Neuronal stem cell (in vitro differentiated cells): Measurements from ENCODE around the gene NFXL1.

Experiments
- DNase-seq: peaks from one replicate; pipeline ENCODE4 v3.0.0-alpha.2; 2013; ENCODE audit warnings: low spot score
- H2AFZ ChIP-seq: one replicate; pipeline ENCODE4 v1.6.1; 2013; ENCODE audit warnings: mild to moderate bottlenecking, low read length, inconsistent platforms
- H2AK5ac ChIP-seq: 2 replicates; pipeline ENCODE4 v1.6.1; 2013; ENCODE audit warnings: low read depth, mild to moderate bottlenecking, inconsistent platforms, low read length, moderate library complexity, mixed read lengths
- H2BK120ac ChIP-seq: 2 replicates; pipeline ENCODE4 v1.6.1; 2013; ENCODE audit warnings: low read depth, mild to moderate bottlenecking, inconsistent platforms, low read length, moderate library complexity, mixed read lengths
- H2BK12ac ChIP-seq: one replicate; pipeline ENCODE4 v1.6.1; 2013; ENCODE audit warnings: low read length, inconsistent platforms
- H2BK15ac ChIP-seq: 2 replicates; pipeline ENCODE4 v1.6.1; 2013; ENCODE audit warnings: mild to moderate bottlenecking, low read length, inconsistent platforms, mixed read lengths
- H2BK5ac ChIP-seq: one replicate; pipeline ENCODE4 v1.6.1; 2013; ENCODE audit warnings: inconsistent platforms, mild to moderate bottlenecking, low read length, moderate library complexity
- H3K14ac ChIP-seq: one replicate; pipeline ENCODE4 v1.6.1; 2013; ENCODE audit warnings: low read length, inconsistent platforms
- H3K18ac ChIP-seq: 2 replicates; pipeline ENCODE4 v1.6.1; 2013; ENCODE audit warnings: low read length, inconsistent platforms
- H3K23ac ChIP-seq: 2 replicates; pipeline ENCODE4 v1.6.1; 2013; ENCODE audit warnings: low read depth, mild to moderate bottlenecking, mixed read lengths, low read length, inconsistent platforms; ENCODE audit not compliant: poor library complexity
- H3K27ac ChIP-seq: replicated peaks from 3 replicates; pipeline ENCODE4 v1.5.1; 2013; ENCODE audit warnings: low read length, inconsistent platforms
- H3K27me3 ChIP-seq, 3 experiments: 2 replicates each; pipeline ENCODE4 v1.6.1; 2013; ENCODE audit warnings: low read length in 3 of 3, mild to moderate bottlenecking in 2 of 3, inconsistent platforms in 1 of 3, low read depth in 1 of 3, mixed read lengths in 1 of 3, moderate library complexity in 1 of 3; ENCODE audit not compliant: control insufficient read depth in 3 of 3, insufficient read depth in 3 of 3
- H3K36me3 ChIP-seq, 2 donors: replicated peaks in 1 of 2; 2 replicates each; pipeline ENCODE4 v1.6.1; 2013; ENCODE audit warnings: low read length in 2 of 2; ENCODE audit not compliant: control insufficient read depth in 2 of 2, insufficient read depth in 2 of 2
- H3K4ac ChIP-seq: 2 replicates; pipeline ENCODE4 v1.6.1; 2013; ENCODE audit warnings: inconsistent platforms, mild to moderate bottlenecking, low read length, moderate library complexity
- H3K4me1 ChIP-seq, 2 donors: 1 replicate in 1 of 2; 2 replicates in 1 of 2; pipeline ENCODE4 v1.6.1; 2013; ENCODE audit warnings: low read length in 2 of 2, low read depth in 1 of 2; ENCODE audit not compliant: control insufficient read depth in 2 of 2, insufficient read depth in 1 of 2
- H3K4me2 ChIP-seq: one replicate; pipeline ENCODE4 v1.6.1; 2013; ENCODE audit warnings: mild to moderate bottlenecking, low read length, inconsistent platforms; ENCODE audit not compliant: insufficient read depth, poor library complexity, severe bottlenecking
- H3K4me3 ChIP-seq, 2 donors: 2 replicates each; pipeline ENCODE4 v1.5.1; 2013; ENCODE audit warnings: low read length in 2 of 2, mild to moderate bottlenecking in 2 of 2, inconsistent platforms in 1 of 2, moderate library complexity in 1 of 2
- H3K79me1 ChIP-seq: one replicate; pipeline ENCODE4 v1.6.1; 2013; ENCODE audit warnings: low read depth, mild to moderate bottlenecking, inconsistent platforms, low read length, moderate library complexity
- H3K9ac ChIP-seq: one replicate; pipeline ENCODE4 v1.6.1; 2013; ENCODE audit warnings: mild to moderate bottlenecking, low read depth, low read length, inconsistent platforms; ENCODE audit not compliant: poor library complexity
- H3K9me3 ChIP-seq, 2 donors: replicated peaks in 1 of 2; 2 replicates each; pipeline versions ENCODE3 to v1.6.1; 2013; ENCODE audit warnings: low read length in 2 of 2, mild to moderate bottlenecking in 2 of 2, inconsistent platforms in 1 of 2, low read depth in 1 of 2, mixed read lengths in 1 of 2, moderate library complexity in 1 of 2; ENCODE audit not compliant: control insufficient read depth in 2 of 2, insufficient read depth in 1 of 2
- H4K8ac ChIP-seq: one replicate; pipeline ENCODE4 v1.6.1; 2013; ENCODE audit warnings: low read depth, mild to moderate bottlenecking, inconsistent platforms, low read length, moderate library complexity
- H4K91ac ChIP-seq: one replicate; pipeline ENCODE4 v1.6.1; 2013; ENCODE audit warnings: low read length, low read depth, mild to moderate bottlenecking, inconsistent platforms; ENCODE audit not compliant: poor library complexity
- WGBS, 2 donors: extraction: QIAGEN DNeasy Blood & Tissue Kit; methylation state at CpG; one replicate each; pipeline ENCODE4 v1.1.7; 2013; ENCODE audit warnings: missing lambda C conversion rate in 2 of 2, mixed read lengths in 1 of 2; ENCODE audit not compliant: insufficient read length in 2 of 2, insufficient replicate concordance in 1 of 2; ENCODE audit errors: extremely low coverage in 2 of 2; 5-methylcytosine and 5-hydroxymethylcytosine counted together

NFXL1 gene

GRCh38 chr4:47852136-47852535 lies 62.2 kb downstream of the NFXL1 start:
- H4K91ac ChIP-seq: no peak overlapping the region
- H3K14ac ChIP-seq: no peak overlapping the region
- no peak overlapping the region for H3K9ac ChIP-seq
- no peak overlapping the region for H2BK12ac ChIP-seq
- no peaks in the 10 kb centered on the region for H3K4me1 ChIP-seq
- no peak for DNase-seq
- H3K27me3 ChIP-seq: no peaks in the 10 kb centered on the region
- peaks cover 2% of the 10 kb centered on the region for H3K79me1 ChIP-seq
- H2BK15ac ChIP-seq: no peak overlapping the region
- H3K4me3 ChIP-seq: no peak overlapping the region
- no peaks in the 10 kb centered on the region for H3K9me3 ChIP-seq
- H3K36me3 ChIP-seq: peaks cover 0 to 36% of the 10 kb centered on the region in 2 donors
- H3K4ac ChIP-seq: no peak overlapping the region
- H3K23ac ChIP-seq: no peak overlapping the region
- no CpG with 5 or more reads among the region's 1 CpG for WGBS, 2 donors
- H3K18ac ChIP-seq: no peak overlapping the region
- no peak overlapping the region for H2BK120ac ChIP-seq
- H3K4me2 ChIP-seq: no peak overlapping the region
- no peak overlapping the region for H2AFZ ChIP-seq
- H2AK5ac ChIP-seq: no peak overlapping the region
- no peak overlapping the region for H4K8ac ChIP-seq
- no peak overlapping the region for H3K27ac ChIP-seq
- no peak overlapping the region for H2BK5ac ChIP-seq

- no CpG with 5 or more reads among the region's 1 CpG for WGBS, 2 donors
- Histone ChIP-seq H3K27me3 (no peaks in the 10 kb centered on the region), H2BK12ac (no peak overlapping the region), H2BK120ac (no peak overlapping the region), H3K4me1 (no peaks in the 10 kb centered on the region), H3K36me3 (peaks cover 0 to 37% of the 10 kb centered on the region in 2 donors), H3K27ac (no peak overlapping the region), H2BK5ac (no peak overlapping the region), H3K9me3 (no peaks in the 10 kb centered on the region), H4K91ac (no peak overlapping the region), H3K14ac (no peak overlapping the region), H2BK15ac (no peak overlapping the region), H3K4me3 (no peak overlapping the region), H3K79me1 (no peaks in the 10 kb centered on the region), H3K4ac (no peak overlapping the region), H4K8ac (no peak overlapping the region), H3K18ac (no peak overlapping the region), H3K9ac (no peak overlapping the region), H3K4me2 (no peak overlapping the region), H3K23ac (no peak overlapping the region), H2AK5ac (no peak overlapping the region), H2AFZ (no peak overlapping the region)
- DNase-seq: no peak
Measured at GRCh38 chr4:47849466-47849865, 64.9 kb downstream of the NFXL1 start.

- H3K4ac ChIP-seq: no peak overlapping the region
- WGBS, 2 donors: no CpG with 5 or more reads among the region's 2 CpGs
Measured at GRCh38 chr4:47848041-47848440, 66.3 kb downstream of the NFXL1 start.

GRCh38 chr4:47842985-47843384 lies 71.4 kb downstream of the NFXL1 start:
- Histone ChIP-seq H3K36me3 (peaks cover 0 to 28% of the 10 kb centered on the region in 2 donors), H3K79me1 (no peaks in the 10 kb centered on the region), H3K18ac (no peak overlapping the region), H3K4me3 (no peak overlapping the region), H3K27ac (no peak overlapping the region), H3K14ac (no peak overlapping the region), H3K4me2 (no peak overlapping the region), H3K9ac (no peak overlapping the region), H2BK15ac (no peak overlapping the region), H2AK5ac (no peak overlapping the region), H3K9me3 (no peaks in the 10 kb centered on the region), H3K27me3 (peaks cover 0 to 8% (median 0%) of the 10 kb centered on the region in 3 experiments), H4K8ac (no peak overlapping the region), H2BK120ac (no peak overlapping the region), H3K23ac (no peak overlapping the region), H2BK12ac (no peak overlapping the region), H3K4me1 (peaks cover 0 to 2% of the 10 kb centered on the region in 2 donors), H4K91ac (no peak overlapping the region), H3K4ac (no peak overlapping the region), H2BK5ac (no peak overlapping the region), H2AFZ (no peak overlapping the region)
- no peak for DNase-seq

More at GRCh38 chr4:47848041-47848440, 66.3 kb downstream of the NFXL1 start:
- H3K36me3 ChIP-seq: peaks cover 0 to 42% of the 10 kb centered on the region in 2 donors
- no peaks in the 10 kb centered on the region for H3K79me1 ChIP-seq
- H4K91ac ChIP-seq: no peak overlapping the region
- DNase-seq: no peak
- H3K4me2 ChIP-seq: no peak overlapping the region
- no peak overlapping the region for H2AK5ac ChIP-seq
- no peak overlapping the region for H3K14ac ChIP-seq
- no peak overlapping the region for H3K18ac ChIP-seq
- H3K9me3 ChIP-seq: no peaks in the 10 kb centered on the region
- H2BK15ac ChIP-seq: no peak overlapping the region
- no peak overlapping the region for H2BK5ac ChIP-seq
- H2BK120ac ChIP-seq: no peak overlapping the region
- H3K4me3 ChIP-seq: no peak overlapping the region
- H4K8ac ChIP-seq: no peak overlapping the region
- no peak overlapping the region for H3K27ac ChIP-seq
- H3K23ac ChIP-seq: no peak overlapping the region
- no peak overlapping the region for H3K9ac ChIP-seq
- no peaks in the 10 kb centered on the region for H3K27me3 ChIP-seq
- no peaks in the 10 kb centered on the region for H3K4me1 ChIP-seq
- no peak overlapping the region for H2BK12ac ChIP-seq
- no peak overlapping the region for H2AFZ ChIP-seq
